ENCODE measurements around the gene TSPAN18.

Gene TSPAN18

GRCh38 chr11:44893846-44894617 is 167.3 kb downstream of the TSPAN18 start:
- peaks cover 11% of the 10 kb centered on the region for H3K9me3 Mint-ChIP-seq
- peak; percentile 86 for DNase-seq
- peaks cover 15% of the 10 kb centered on the region for H3K36me3 Mint-ChIP-seq (ENCODE audit: low read depth)
- peaks cover 34% of the 10 kb centered on the region for H3K4me1 Mint-ChIP-seq
- H3K27ac Mint-ChIP-seq, result peak overlapping the region; percentile 51
- H3K27me3 Mint-ChIP-seq (ENCODE audit: low read depth, poor library complexity), result peaks cover 16% of the 10 kb centered on the region
- TF ChIP-seq CTCF (IDR thresholded peaks at IDR 0.05), result peak; percentile 97
- H3K4me3 Mint-ChIP-seq, result no peak overlapping the region

- no peak overlapping the region for H3K27ac Mint-ChIP-seq
- peaks cover 18% of the 10 kb centered on the region for H3K9me3 Mint-ChIP-seq
- peaks cover 4% of the 10 kb centered on the region for H3K4me1 Mint-ChIP-seq
- no peak overlapping the region for H3K4me3 Mint-ChIP-seq
- peak; percentile 41 for DNase-seq
- TF ChIP-seq CTCF (IDR thresholded peaks at IDR 0.05), result no peak
- peaks cover 23% of the 10 kb centered on the region for H3K36me3 Mint-ChIP-seq (ENCODE audit: low read depth)
- peaks cover 19% of the 10 kb centered on the region for H3K27me3 Mint-ChIP-seq (ENCODE audit: low read depth, poor library complexity)
Observed at GRCh38 chr11:44899959-44900358, 173.2 kb downstream of the TSPAN18 start.

DNA sequence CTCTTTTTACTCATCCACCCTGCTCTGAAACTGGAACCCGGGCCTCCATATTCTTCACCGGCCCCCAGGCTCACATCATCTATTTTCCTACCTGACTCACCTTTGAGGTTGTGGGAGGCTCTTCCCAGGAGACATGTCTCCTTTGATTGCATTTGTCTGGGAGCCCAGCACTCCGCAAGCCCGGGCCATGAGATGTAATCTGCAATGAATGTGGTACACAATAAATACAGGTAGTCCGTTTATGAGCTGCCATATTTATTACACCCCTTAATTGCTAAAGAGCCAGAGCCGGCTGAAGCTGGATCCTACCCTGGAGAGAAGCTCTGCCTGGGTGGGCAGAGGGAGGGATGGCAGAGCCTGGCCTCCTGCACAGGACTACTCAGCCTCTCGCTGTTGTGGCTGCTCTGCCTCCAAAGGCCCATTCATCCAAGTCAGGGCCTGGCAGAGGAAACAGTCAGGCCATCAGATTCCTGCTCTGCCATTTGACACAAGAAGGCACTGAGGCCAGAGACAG is 174.4 kb downstream of the TSPAN18 start:
- H3K9me3 Mint-ChIP-seq, result peaks cover 18% of the 10 kb centered on the region
- H3K4me1 Mint-ChIP-seq, result peaks cover 4% of the 10 kb centered on the region
- H3K27me3 Mint-ChIP-seq (ENCODE audit: low read depth, poor library complexity), result peaks cover 20% of the 10 kb centered on the region
- no peak for TF ChIP-seq CTCF (IDR thresholded peaks at IDR 0.05)
- DNase-seq, result no peak
- no peak overlapping the region for H3K4me3 Mint-ChIP-seq
- peaks cover 23% of the 10 kb centered on the region for H3K36me3 Mint-ChIP-seq (ENCODE audit: low read depth)
- H3K27ac Mint-ChIP-seq, result no peak overlapping the region

- H3K4me1 Mint-ChIP-seq, result peaks cover 4% of the 10 kb centered on the region
- H3K4me3 Mint-ChIP-seq, result no peak overlapping the region
- H3K27ac Mint-ChIP-seq, result no peak overlapping the region
- no peak for TF ChIP-seq CTCF (IDR thresholded peaks at IDR 0.05)
- H3K9me3 Mint-ChIP-seq, result peaks cover 18% of the 10 kb centered on the region
- no peak for DNase-seq
- H3K36me3 Mint-ChIP-seq (ENCODE audit: low read depth), result peaks cover 23% of the 10 kb centered on the region
- H3K27me3 Mint-ChIP-seq (ENCODE audit: low read depth, poor library complexity), result peaks cover 19% of the 10 kb centered on the region
Observed at GRCh38 chr11:44901786-44902185, 175.0 kb downstream of the TSPAN18 start.

- H3K9me3 Mint-ChIP-seq, result peaks cover 17% of the 10 kb centered on the region
- peak overlapping the region; percentile 4 for H3K27ac Mint-ChIP-seq
- peaks cover 18% of the 10 kb centered on the region for H3K36me3 Mint-ChIP-seq (ENCODE audit: low read depth)
- no peak overlapping the region for H3K4me3 Mint-ChIP-seq
- peaks cover 5% of the 10 kb centered on the region for H3K4me1 Mint-ChIP-seq
- peaks cover 19% of the 10 kb centered on the region for H3K27me3 Mint-ChIP-seq (ENCODE audit: low read depth, poor library complexity)
- no peak for DNase-seq
- TF ChIP-seq CTCF (IDR thresholded peaks at IDR 0.05), result no peak
Observed at GRCh38 chr11:44903035-44903434, 176.3 kb downstream of the TSPAN18 start.

GRCh38 chr11:44903518-44903917 is 176.8 kb downstream of the TSPAN18 start:
- no peak overlapping the region for H3K4me3 Mint-ChIP-seq
- DNase-seq, result no peak
- H3K27me3 Mint-ChIP-seq (ENCODE audit: low read depth, poor library complexity), result peaks cover 22% of the 10 kb centered on the region
- peaks cover 13% of the 10 kb centered on the region for H3K9me3 Mint-ChIP-seq
- H3K4me1 Mint-ChIP-seq, result peaks cover 8% of the 10 kb centered on the region
- TF ChIP-seq CTCF (IDR thresholded peaks at IDR 0.05), result no peak
- no peak overlapping the region for H3K27ac Mint-ChIP-seq
- peaks cover 13% of the 10 kb centered on the region for H3K36me3 Mint-ChIP-seq (ENCODE audit: low read depth)

Measured in nephron progenitor cell (in vitro differentiated cells).